Upper lobe of left lung (tissue), 6 donors: ENCODE results near the gene TBXT. TPM values are rescaled to one million over a fixed set of nuclear protein-coding genes. Genes with fewer than 3 reads are reported as not detected.

Experiments
- ATAC-seq, 2 donors: fragments of 200-7000 bp; cut with Tn5 transposase; one replicate each; pipeline ENCODE4 v1.9.1; 2022; ENCODE audit warnings: mild to moderate bottlenecking in 2 of 2, moderate library complexity in 2 of 2; ENCODE audit not compliant: low FRiP score in 2 of 2
- DNase-seq, 2 donors: peaks; one replicate each; pipeline ENCODE4 v3.0.0-alpha.2; 2019 to 2020
- H3K27ac ChIP-seq, 4 donors: fragments of 200-600 bp; sonication (generic); one replicate each; pipeline ENCODE4 v1.5.1; 2016 to 2019
- H3K27me3 ChIP-seq, 4 donors: fragments of 200-600 bp; sonication (generic); one replicate each; pipeline ENCODE4 v1.5.1; 2017 to 2019
- H3K36me3 ChIP-seq, 4 donors: fragments of 200-600 bp; sonication (generic); one replicate each; pipeline ENCODE4 v1.5.1; 2016 to 2019
- H3K4me1 ChIP-seq, 4 donors: fragments of 200-600 bp; sonication (generic); one replicate each; pipeline ENCODE4 v1.5.1; 2018 to 2019
- H3K4me3 ChIP-seq, 4 donors: fragments of 200-600 bp; sonication (generic); one replicate each; pipeline ENCODE4 v1.5.1; 2017 to 2019; ENCODE audit warnings: mild to moderate bottlenecking in 2 of 4, moderate library complexity in 1 of 4
- H3K9me3 ChIP-seq, 4 donors: fragments of 200-600 bp; sonication (generic); one replicate each; pipeline ENCODE4 v1.5.1; 2018 to 2019
- CTCF ChIP-seq, 6 experiments: fragments of 450-650 bp in 4 of 6; fragments of 200-600 bp in 2 of 6; sonication (generic) in 2 of 6; IDR thresholded peaks; one replicate each; pipeline ENCODE4 v1.5.1; 2016 to 2019; ENCODE audit warnings: antibody characterized with exemption in 6 of 6
- EP300 ChIP-seq, 4 donors: sonication (generic); formaldehyde crosslinking; IDR thresholded peaks; one replicate each; pipeline ENCODE4 v1.5.1; 2017; ENCODE audit warnings: antibody characterized with exemption in 4 of 4, control low read depth in 2 of 4
- POLR2A ChIP-seq, 4 donors: fragments of 450-650 bp; IDR thresholded peaks; one replicate each; pipeline ENCODE4 v1.5.1; 2016 to 2017; ENCODE audit warnings: antibody characterized with exemption in 4 of 4, mild to moderate bottlenecking in 2 of 4
- POLR2AphosphoS5 ChIP-seq, 2 donors: sonication (generic); formaldehyde crosslinking; IDR thresholded peaks; one replicate each; pipeline ENCODE4 v1.5.1; 2017; ENCODE audit warnings: antibody characterized with exemption in 2 of 2
- WGBS, 2 donors: methylation state at CpG; one replicate each; pipeline ENCODE4 v1.1.5; 2017 to 2018; 5-methylcytosine and 5-hydroxymethylcytosine counted together
- total RNA-seq, 6 donors: library from RNA; depleted of rRNA in 4 of 6; stranded (reverse); fragments of >200 nt in 4 of 6; gene quantifications; one replicate each; pipeline versions ENCODE4 v1.1.0 to v1.2.1, GENCODE V29; 2016 to 2021
- donor health status: DM: no; HTN: no; CAD: no; lungs with moderate emphysema.
- donor health status: DM: no; HTN: yes; CAD: no; lungs with severe emphysema.

The TBXT gene
- total RNA-seq, 6 donors from 2014 or later = 0.13 TPM; not detected in 5

GRCh38 chr6:166121726-166122125 lies 45.9 kb downstream of the TBXT start:
- 67 to 81% methylated on average over 6 to 7 of the region's 7 CpGs for WGBS, 2 donors
- no peaks in the 10 kb centered on the region for H3K4me1 ChIP-seq
- no peaks in the 10 kb centered on the region for H3K9me3 ChIP-seq

GRCh38 chr6:166119116-166119911 lies 48.3 kb downstream of the TBXT start:
- no peaks in the 10 kb centered on the region for H3K36me3 ChIP-seq
- no peak for DNase-seq
- ATAC-seq = no peak
- H3K4me1 ChIP-seq = no peaks in the 10 kb centered on the region
- TF ChIP-seq POLR2AphosphoS5 (IDR thresholded peaks at IDR 0.05) = no peak
- no peak for TF ChIP-seq POLR2A (IDR thresholded peaks at IDR 0.05)
- no peak for TF ChIP-seq CTCF (IDR thresholded peaks at IDR 0.05)
- no peak for TF ChIP-seq EP300 (IDR thresholded peaks at IDR 0.05)
- no peaks in the 10 kb centered on the region for H3K27me3 ChIP-seq
- no peaks in the 10 kb centered on the region for H3K9me3 ChIP-seq
- H3K27ac ChIP-seq = no peak overlapping the region
- H3K4me3 ChIP-seq = no peak overlapping the region
- 79 to 88% methylated on average over 3 to 4 of the region's 4 CpGs for WGBS, 2 donors

More at GRCh38 chr6:166121726-166122125, 45.9 kb downstream of the TBXT start:
- ATAC-seq = no peak
- no peaks in the 10 kb centered on the region for H3K27me3 ChIP-seq
- H3K27ac ChIP-seq = no peak overlapping the region
- H3K4me3 ChIP-seq = no peak overlapping the region
- no peak for DNase-seq
- no peaks in the 10 kb centered on the region for H3K36me3 ChIP-seq
- TF ChIP-seq EP300 (IDR thresholded peaks at IDR 0.05) (no peak), CTCF (IDR thresholded peaks at IDR 0.05) (no peak), POLR2AphosphoS5 (IDR thresholded peaks at IDR 0.05) (no peak), POLR2A (IDR thresholded peaks at IDR 0.05) (no peak)

GRCh38 chr6:166115609-166116008 lies 52.0 kb downstream of the TBXT start:
- H3K36me3 ChIP-seq = no peaks in the 10 kb centered on the region
- no peaks in the 10 kb centered on the region for H3K9me3 ChIP-seq
- H3K4me1 ChIP-seq = no peaks in the 10 kb centered on the region
- TF ChIP-seq CTCF (IDR thresholded peaks at IDR 0.05) = no peak
- no peak for TF ChIP-seq POLR2A (IDR thresholded peaks at IDR 0.05)
- no peak for TF ChIP-seq EP300 (IDR thresholded peaks at IDR 0.05)
- TF ChIP-seq POLR2AphosphoS5 (IDR thresholded peaks at IDR 0.05) = no peak
- H3K27ac ChIP-seq = no peak overlapping the region
- no peaks in the 10 kb centered on the region for H3K27me3 ChIP-seq
- H3K4me3 ChIP-seq = no peak overlapping the region
- ATAC-seq (no peak), DNase-seq (no peak)

GRCh38 chr6:166112580-166112979 lies 55.1 kb downstream of the TBXT start:
- H3K27ac ChIP-seq = no peak overlapping the region
- H3K4me1 ChIP-seq = no peaks in the 10 kb centered on the region
- H3K36me3 ChIP-seq = no peaks in the 10 kb centered on the region
- no peaks in the 10 kb centered on the region for H3K27me3 ChIP-seq
- peak in 1 of 2 donors; percentile 86 for ATAC-seq
- TF ChIP-seq CTCF (IDR thresholded peaks at IDR 0.05) (no peak), POLR2A (IDR thresholded peaks at IDR 0.05) (no peak), EP300 (IDR thresholded peaks at IDR 0.05) (no peak)
- H3K9me3 ChIP-seq = no peaks in the 10 kb centered on the region
- H3K4me3 ChIP-seq = no peak overlapping the region
- 81 to 89% methylated on average over 11 of the region's 11 CpGs for WGBS, 2 donors
- no peak for DNase-seq

GRCh38 chr6:166109608-166110007 lies 58.0 kb downstream of the TBXT start:
- 73 to 74% methylated on average over 2 of the region's 2 CpGs for WGBS, 2 donors
- Histone ChIP-seq H3K27me3 (no peaks in the 10 kb centered on the region), H3K9me3 (no peaks in the 10 kb centered on the region), H3K4me3 (no peak overlapping the region), H3K27ac (no peak overlapping the region), H3K36me3 (no peaks in the 10 kb centered on the region), H3K4me1 (no peaks in the 10 kb centered on the region)
- ATAC-seq (no peak), DNase-seq (no peak)
- TF ChIP-seq POLR2A (IDR thresholded peaks at IDR 0.05) = no peak
- no peak for TF ChIP-seq EP300 (IDR thresholded peaks at IDR 0.05)
- no peak for TF ChIP-seq POLR2AphosphoS5 (IDR thresholded peaks at IDR 0.05)
- TF ChIP-seq CTCF (IDR thresholded peaks at IDR 0.05) = no peak
